HG02884 (cell line): ENCODE data around the gene TSPAN18.

ENCODE experiments used
- ATAC-seq: cut with Tn5 transposase; IDR thresholded peaks from one replicate; pipeline ENCODE4 v1.9.1; 2021; ENCODE audit warnings: mild to moderate bottlenecking, moderate library complexity; ENCODE audit not compliant: unreplicated experiment

TSPAN18 gene

DNA sequence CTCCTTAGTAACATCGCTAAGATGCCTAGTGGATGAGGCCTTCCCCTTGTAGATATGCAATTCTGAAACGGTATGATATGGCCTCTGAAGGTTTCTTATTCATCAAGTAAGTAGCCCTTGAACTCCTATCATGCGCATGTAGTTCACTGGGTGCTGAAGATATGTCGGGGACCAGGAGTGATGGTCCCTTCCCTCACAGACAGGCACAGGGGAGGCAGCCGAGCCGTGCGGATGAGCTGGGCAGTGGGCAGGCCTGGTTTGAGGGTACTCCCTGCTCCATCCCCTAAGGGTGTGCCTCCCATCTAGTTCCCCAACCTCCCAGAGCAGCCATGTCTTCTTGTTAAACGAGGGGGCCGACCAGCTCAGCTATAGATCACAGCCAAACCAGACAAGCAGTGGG lies 183.8 kb downstream of the TSPAN18 start:
- ATAC-seq, result no peak

DNA sequence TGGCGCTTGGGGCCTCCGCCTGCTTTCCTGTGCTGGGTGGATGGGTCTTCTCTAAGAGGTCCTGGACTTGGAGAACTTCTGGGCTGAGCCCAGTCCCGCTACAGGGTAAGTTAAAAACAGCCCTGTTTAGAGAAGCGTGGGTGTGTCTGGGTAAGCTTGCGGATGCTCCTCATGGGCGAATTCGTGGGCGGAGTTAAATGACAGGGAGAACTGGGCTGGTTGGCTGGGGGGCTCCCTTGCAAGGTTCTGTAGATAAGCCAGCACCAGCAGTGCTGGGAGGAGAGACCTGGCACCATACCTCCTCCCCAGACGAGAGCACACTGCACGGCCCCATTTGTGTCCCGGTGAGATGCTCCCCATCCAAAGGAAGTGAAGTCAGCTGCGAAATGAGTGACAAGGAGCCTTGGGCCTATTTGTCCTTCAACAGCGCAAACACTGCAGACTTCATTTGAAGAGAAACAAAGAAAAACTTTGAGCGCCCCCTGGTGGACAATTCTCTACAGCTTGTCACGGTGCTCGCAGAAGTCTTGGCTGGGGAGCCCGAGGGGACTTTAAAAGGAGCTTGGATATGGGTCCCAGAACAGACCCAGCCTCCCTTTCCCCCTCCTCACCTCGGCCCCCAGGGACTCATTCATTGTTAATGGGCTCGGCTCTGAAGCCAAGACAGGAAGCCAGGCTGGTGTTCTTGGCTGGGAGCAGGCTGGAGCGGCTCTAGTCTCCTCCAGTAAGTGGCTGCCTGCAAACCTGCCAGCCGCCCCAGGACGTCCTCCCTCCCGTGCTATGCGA lies 184.5 kb downstream of the TSPAN18 start:
- no peak for ATAC-seq

DNA sequence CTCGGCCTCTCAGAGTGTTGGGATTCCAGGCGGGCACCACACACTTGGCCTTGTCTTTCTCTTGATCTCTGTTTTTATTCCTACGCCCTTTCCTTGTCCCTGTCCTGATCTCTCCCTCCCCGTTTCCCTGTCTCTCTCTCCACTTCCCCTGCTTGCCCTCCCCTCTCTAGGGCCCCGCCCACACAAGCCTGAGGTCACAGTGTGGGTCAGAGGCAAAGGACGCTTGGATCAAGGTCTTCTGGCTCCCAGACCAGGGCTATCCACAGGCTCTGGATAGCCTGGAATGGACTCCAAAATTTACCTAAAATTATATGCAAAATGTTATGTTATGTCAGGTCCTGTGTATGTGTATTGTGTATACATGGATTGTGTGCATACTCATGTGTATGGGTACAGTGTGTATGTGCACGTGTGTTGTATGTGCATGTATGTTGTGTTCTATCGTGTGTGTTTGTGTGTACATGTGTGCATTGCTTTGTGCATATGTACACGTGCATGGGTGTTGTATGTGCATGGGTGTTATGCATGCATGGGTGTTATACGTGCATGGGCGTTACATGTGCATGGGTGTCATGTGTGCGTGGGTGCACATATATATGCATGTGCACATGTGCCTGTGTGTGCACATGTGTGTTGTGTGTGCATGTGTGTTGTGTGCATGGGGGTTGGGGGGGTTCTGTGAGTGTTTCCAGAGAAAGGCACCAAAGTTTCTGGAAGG lies 185.7 kb downstream of the TSPAN18 start:
- no peak for ATAC-seq

DNA sequence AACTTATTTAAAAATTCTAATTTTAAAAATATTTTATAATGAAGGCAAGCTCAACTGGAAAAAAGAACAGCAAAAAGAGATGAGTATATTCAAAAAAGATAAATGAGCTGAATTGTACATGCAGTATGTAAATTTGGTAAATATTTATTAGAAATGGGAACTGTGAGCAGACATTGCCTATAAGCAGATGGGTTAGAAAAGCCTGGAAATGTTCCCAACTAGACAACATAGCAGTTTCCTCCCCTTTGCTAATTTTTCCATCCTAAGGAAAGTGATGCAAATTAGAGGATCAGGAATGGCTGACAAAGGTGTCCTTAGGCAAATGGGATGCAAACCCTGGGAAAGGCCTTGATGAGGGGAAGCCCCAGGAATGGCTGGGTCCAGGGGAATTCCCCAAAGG lies 186.7 kb downstream of the TSPAN18 start:
- ATAC-seq, result no peak

DNA sequence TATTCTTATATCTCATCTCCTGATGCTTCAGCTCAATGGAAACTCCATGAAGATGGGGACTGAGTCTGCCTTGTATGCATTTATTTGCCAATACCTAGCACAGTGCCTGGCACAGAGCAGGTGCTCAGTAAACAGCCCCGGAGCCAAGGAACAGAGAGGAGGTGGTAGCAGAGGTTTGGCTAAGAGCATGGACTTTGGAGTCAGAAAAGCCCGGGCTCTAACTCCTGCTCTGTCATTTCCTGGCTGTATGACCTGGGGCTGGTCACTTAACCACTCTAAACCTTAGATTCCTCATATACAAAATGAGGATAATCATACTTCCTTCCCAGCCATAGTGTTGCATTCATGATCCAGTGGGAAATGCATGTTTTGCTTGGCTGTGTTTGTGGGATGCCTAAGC lies 187.3 kb downstream of the TSPAN18 start:
- ATAC-seq, result no peak

DNA sequence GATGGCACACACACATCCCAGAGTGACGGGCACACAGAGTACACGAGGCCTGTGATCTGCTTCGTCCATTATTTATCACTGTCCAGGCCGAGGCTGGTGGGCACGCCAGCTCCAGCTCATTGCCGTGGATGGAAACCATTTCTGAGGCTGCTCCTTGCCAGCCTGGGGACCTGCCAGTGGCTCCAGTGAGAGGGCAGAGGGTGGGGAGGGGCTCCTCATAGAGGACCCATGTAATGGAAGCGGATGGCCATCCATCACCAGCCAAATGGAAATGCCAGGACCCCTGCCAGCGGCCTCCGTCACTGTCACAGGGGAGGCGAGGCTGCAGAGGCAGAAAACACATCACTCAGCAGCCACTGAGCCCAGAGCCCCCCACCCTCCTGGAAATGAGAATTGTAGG lies 188.2 kb downstream of the TSPAN18 start:
- ATAC-seq, result no peak

DNA sequence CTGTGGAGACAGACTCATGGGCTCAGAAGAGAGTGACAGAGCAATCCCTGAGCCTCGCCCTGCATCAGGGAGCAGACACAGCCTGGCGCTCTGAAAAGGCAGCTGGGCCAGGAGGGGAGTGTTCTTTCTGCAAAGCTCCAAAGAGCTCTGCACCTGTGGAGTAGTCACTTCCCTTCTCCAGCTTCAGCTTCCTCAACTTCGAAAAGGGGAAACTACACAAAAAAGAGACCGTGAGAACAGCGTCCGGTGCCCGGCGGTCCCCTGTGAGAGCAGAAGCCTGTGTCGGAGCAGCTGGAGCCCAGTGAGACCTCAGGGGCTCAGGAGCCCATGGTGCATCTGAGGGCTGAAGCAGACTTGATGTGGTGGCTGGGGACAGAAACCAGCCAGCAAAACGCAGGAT lies 188.9 kb downstream of the TSPAN18 start:
- ATAC-seq, result no peak

DNA sequence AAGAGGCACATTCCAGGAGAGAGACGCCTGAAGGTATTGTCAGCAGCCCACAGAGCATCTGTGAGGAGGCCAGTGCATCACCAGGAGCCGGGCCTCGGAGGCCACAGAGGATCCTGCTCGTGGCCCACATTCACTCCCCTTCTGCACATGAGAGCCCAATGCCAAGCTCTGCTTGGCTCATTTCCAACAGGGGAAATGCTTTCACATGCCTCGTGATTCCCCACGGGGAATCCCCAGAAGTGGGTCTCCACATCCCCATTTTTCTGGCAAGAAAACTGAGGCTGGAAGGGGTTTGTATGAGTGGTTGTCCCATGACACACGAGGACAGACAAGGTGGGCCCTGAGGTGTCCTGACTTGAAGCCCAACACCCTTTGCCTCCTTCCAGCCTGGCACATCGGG lies 189.6 kb downstream of the TSPAN18 start:
- ATAC-seq, result no peak

DNA sequence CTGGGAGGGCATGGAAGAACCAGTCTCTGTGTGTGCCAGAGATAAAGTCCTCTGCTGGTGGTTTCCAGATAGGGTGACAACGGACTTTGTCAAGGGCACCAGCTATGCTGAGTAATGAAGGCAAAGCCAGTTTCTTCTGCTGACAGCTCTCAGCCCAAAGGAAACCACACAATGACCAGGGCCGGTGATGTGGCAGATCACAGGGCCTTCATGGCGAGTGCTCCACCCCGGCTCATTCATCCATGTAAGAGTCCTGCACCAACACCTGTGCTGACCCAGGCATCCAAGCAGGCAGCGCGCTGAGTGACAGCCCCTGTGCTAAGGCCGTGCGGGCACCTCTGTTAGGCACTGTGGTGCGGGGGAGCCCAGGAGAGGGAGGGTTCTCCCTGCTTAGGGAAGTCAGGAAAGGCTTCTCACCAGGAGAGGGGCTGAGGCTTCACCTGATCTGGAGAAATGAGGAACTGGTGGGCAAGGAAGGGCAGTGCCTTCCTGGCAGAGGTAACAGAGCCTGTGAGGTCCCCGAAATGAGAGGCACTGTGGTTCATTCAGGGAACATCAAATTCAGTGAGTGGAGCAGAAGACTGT lies 190.1 kb downstream of the TSPAN18 start:
- no peak for ATAC-seq

DNA sequence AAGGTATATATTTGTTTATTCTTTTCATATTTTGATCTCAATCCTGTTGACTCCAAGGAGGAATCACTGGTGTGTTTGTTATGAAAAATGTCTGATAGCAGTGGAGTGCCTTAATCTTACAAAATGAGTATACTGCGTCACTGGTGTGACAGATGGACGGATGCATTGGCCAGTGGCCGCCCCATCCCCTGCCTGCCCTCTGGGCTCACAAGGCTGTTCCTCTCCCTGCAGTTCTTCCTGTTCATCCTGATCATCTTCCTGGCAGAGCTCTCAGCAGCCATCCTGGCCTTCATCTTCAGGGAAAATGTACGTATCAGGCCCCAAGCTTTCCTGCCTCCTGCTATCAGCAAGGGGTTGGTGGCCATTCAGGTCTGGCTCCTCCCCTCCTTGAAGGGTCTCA lies 191.0 kb downstream of the TSPAN18 start:
- ATAC-seq, result no peak

DNA sequence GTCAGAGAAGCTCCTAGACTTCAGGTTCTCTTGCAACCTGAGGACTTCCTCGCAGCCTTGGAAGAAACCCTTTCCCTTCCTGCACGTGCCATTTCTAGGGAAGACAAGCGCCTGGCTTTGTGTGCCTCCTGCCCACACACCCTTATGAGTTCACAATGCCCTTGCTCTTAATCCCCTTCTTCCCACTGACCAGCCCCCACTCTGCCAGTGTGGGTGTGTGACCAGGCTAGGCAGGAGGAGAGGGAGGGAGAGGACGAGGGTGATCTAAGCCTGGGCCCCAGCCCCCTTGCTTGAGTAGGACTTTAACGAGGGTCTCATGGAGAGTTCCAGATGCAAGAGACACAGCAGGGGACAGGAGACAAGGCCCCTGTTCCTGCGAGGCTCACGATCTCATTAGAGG lies 193.7 kb downstream of the TSPAN18 start:
- no peak for ATAC-seq

DNA sequence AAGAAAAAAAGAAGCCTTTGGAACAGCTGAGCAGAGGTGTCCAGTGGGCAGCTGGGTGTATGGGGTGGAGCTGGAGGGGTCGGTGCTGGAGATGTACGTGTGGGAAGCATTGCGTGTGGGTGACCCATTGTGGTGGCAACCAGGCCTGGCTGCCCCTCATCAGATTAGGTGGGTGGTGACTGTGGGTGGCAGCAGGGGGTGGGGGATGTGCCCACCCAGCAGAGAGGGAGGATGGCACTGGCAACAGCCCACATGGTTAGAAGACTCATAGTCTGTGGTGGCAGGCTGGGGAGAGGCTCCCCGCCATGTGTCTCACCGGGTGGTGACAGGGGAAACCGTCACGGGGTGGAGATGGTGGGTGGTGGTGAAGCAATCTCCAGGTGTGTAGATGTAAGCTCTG lies 196.4 kb downstream of the TSPAN18 start:
- no peak for ATAC-seq

DNA sequence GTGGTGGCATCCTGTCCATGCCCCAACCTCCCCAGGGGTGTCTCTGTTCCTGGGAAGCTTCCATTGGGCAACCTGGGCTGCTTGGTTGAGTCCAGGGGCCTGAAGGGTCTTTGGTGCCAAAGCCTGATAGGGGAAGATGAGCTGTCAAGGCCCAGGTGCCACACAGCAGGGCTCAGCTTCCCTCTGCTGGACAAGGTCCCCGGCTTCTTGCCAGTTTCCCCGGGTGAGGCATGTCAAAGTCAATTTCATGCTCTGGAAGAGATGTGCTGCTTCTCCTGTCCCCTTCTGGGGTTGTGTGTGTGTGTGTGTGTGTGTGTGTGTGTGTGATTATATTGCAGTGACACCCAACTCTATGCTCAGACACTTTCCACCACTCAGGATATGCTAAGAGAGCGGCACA lies 197.0 kb downstream of the TSPAN18 start:
- no peak for ATAC-seq

DNA sequence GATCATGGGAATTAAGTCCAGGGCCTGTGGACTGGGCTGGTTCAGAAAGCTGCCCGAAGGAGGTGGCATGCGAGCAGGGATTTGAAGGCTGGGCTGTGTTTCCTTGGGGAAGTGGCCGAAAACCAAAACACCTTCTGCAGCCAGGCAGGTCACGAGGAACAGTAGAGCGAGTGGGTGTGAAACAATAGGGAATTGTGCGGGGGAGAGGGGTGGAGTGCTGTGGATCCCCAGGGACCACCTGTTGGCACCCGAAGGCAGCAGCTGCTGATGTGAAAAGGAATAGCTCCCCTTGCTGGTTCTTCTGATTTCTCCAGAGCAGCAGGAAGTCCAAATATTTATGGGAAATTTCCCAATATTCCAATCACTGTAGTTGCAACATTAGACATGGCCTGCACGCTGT lies 199.3 kb downstream of the TSPAN18 start:
- no peak for ATAC-seq

DNA sequence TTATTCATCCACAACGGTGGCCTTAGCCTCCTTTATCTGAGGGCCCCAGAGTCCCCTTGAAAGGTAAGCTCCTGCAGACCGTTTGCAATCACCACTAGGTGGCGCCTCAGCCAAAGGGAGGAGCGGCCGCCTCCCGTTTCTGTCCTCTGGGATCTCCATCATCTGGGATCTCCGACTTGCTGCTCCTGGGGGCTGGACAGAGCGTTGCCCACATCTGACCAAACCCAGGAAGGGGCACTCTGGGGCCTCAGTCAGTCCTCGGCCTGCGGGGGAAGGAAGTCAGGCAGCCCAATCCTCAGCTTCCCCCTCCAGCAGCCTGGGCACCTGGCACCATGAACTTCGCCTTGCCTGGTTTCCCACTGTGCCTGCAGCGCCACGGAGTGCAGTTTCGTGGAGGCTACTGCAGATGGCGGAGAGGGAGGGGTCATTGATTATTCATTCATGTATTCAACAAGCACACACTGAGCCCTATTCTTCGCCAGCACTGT lies 200.5 kb downstream of the TSPAN18 start:
- no peak for ATAC-seq

DNA sequence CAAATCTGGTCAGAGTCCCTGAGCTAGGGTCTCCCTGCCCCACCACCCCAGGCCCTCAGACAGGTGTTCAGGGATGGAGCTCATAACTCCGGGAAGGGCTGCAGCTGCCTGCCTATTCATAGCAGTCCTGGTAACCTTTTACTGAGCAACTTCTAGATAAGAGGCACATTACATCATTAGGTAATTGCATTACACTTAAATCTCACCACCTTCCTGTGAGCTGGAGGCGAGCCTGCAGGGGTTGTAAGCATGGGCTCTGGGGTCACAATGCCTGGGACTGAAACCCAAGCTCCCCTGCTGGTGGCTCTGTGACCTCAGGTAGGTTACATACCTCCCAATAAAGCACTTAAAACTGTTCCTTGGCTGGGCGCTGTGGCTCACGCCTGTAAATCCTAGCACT lies 201.4 kb downstream of the TSPAN18 start:
- ATAC-seq, result no peak

DNA sequence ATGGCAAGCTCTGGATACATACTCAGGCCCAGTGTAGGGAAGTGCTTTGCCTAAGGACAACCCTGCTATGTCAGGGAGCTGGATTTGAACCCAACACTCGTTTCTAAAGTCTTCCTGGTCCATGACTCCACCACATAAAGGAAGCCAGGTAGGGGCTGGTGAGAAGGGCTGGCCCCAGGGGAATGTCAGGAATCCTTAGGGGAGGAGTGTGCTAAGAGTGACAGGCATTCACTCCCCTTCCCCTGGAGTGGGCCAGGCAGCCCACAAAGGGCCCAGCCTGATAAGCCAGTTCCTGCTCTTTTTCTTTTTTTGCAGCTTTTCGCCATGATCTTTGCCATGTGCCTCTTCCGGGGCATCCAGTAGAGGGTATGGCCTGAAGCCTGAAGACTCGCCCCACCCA lies 202.1 kb downstream of the TSPAN18 start:
- ATAC-seq, result no peak

DNA sequence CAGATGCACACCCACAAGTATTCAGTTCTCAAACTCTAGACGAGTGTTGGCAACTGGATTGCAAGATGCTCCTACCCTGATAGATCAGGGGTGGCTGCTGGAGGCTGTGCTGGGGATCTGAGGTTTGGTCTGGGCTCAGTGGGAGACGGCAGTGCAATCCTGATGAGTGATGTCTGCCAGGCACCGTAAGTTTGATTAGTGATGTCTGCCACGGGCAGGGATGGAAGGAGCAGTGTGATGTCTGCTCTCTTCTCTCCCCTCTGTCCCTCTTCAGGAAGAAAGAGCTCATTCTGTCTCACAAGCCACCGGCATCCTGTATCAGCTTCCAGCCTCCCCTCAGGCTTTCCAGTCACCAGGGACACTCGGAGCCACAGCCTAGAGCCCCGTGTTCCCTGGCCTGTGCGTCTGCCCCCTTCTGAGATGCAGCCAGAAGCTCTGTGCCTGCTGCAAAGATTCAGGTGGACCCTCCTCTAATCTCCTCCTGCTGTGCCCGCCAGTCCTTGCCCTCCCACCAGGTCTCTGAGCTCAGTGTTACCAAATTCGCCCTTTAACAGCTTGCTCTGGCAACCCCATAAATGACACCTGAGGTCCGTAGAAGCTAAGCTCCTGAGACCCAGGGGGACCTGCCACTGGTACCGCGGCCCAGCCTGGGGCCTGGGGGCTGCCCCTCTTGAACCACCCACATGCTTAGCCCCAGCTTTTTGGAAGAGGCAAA lies 204.0 kb downstream of the TSPAN18 start:
- no peak for ATAC-seq

DNA sequence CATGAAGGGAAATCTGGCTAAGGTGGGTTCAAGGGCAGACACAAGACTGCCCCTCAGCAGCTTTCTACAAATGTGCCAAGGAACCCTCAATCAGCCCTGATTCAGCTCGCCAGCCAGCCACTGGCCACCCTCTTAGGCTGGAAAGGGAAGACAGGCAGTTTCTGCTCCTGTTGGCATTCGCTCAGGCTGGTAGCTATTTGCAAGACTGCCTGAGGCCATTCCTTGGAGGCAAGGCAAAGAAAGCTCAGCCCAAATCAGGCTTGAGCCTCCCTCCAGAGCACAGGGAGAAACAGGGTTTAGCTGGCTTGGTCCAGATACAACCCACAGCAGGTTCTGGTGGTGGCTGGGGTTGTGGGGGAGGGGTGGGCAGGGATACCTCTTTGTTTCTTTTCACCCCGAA lies 204.7 kb downstream of the TSPAN18 start:
- no peak for ATAC-seq

DNA sequence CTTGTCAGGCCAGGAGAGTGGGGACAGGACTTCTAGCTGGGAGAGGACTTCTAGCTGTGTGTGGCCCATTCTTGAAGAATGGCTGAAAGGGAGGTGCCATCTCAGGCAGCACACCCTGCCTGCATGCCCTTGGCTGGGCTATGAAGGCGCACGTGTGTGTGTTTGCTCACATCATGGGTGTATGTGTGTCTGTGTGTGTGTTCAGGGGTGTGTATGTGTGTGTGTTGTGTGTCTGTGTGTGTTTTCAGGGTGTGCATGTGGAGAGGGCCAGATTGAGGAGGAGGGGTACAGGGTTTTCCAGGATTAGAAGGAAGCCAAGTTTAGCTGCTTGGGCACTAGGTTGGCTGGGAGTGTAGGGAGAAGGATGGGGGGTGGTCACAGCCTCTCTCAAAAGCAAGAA lies 207.3 kb downstream of the TSPAN18 start:
- no peak for ATAC-seq

DNA sequence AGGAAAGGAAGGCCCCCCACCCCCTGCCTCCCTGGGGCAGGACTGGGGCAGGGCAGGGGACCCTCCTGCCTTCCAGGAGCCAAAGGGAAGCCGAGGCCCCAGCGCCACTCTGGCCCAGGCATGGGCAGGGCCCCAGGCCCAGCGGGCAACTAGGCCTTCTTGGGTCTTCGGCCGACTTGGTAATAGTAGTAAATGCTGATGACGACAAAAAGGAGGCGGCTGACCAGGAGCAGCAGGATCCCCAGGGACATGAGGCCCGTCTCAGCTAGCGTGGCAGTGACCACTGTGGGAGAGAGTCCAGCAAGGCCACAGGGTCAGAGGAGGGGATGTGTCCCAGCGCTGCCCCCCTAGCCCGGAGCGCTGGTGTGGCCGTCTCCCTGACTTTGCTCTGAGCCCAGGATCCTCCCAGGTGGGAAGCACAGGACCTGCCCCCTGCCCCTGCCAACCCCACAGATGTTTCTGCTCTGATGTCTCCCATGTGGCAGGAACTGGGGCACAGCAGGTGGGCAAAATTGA lies 208.0 kb downstream of the TSPAN18 start:
- ATAC-seq, result no peak
